Left hindlimb (tissue), 1 donor: ENCODE measurements around the gene CDC42SE2.
"Not testable (repeated sequence)": the region's sequence is repeated elsewhere in the genome, so short reads cannot be mapped to it uniquely, and the experiment has no call there.

Experiments used
- DNase-seq: peaks from one replicate; pipeline ENCODE4 v3.0.0-alpha.2; 2018

CDC42SE2 gene

GRCh38 chr5:131396630-131397273, 132.9 kb downstream of the CDC42SE2 start:
- DNase-seq: no peak

GRCh38 chr5:131399007-131399406, 135.2 kb downstream of the CDC42SE2 start:
- not testable (repeated sequence) for DNase-seq

GRCh38 chr5:131400585-131400984, 136.7 kb downstream of the CDC42SE2 start:
- DNase-seq: no peak

- no peak for DNase-seq
Measured at GRCh38 chr5:131405674-131406073, 141.8 kb downstream of the CDC42SE2 start.

- DNase-seq: no peak
Measured at GRCh38 chr5:131406076-131406475, 142.2 kb downstream of the CDC42SE2 start.

GRCh38 chr5:131406975-131407638, 143.3 kb downstream of the CDC42SE2 start:
- DNase-seq: no peak

GRCh38 chr5:131413605-131414559, 150.0 kb downstream of the CDC42SE2 start:
- no peak for DNase-seq

GRCh38 chr5:131416729-131417128, 152.9 kb downstream of the CDC42SE2 start:
- no peak for DNase-seq

GRCh38 chr5:131417240-131417869, 153.5 kb downstream of the CDC42SE2 start:
- peak; percentile 75 for DNase-seq

GRCh38 chr5:131418846-131419245, 155.0 kb downstream of the CDC42SE2 start:
- no peak for DNase-seq

- no peak for DNase-seq
Measured at GRCh38 chr5:131419877-131420276, 156.0 kb downstream of the CDC42SE2 start.

- DNase-seq: no peak
Measured at GRCh38 chr5:131423056-131423455, 159.2 kb downstream of the CDC42SE2 start.

- no peak for DNase-seq
Measured at GRCh38 chr5:131426011-131426410, 162.2 kb downstream of the CDC42SE2 start.

GRCh38 chr5:131430794-131431193, 166.9 kb downstream of the CDC42SE2 start:
- no peak for DNase-seq

- no peak for DNase-seq
Measured at GRCh38 chr5:131431794-131432193, 167.9 kb downstream of the CDC42SE2 start.

GRCh38 chr5:131433109-131433508, 169.3 kb downstream of the CDC42SE2 start:
- no peak for DNase-seq

- DNase-seq: no peak
Measured at GRCh38 chr5:131436081-131436480, 172.2 kb downstream of the CDC42SE2 start.

- DNase-seq: no peak
Measured at GRCh38 chr5:131441184-131441583, 177.3 kb downstream of the CDC42SE2 start.
